Measurements from ENCODE around the gene KLHL18. TPM values are rescaled to one million over a fixed set of nuclear protein-coding genes. Genes with fewer than 3 reads are reported as not detected.

KLHL18 gene
- total and polyA plus RNA-seq, 2 experiments from 2014 or later = 19.4 to 37.0 TPM

- Histone ChIP-seq H2AFZ (no peak overlapping the region), H3K9me2 (ENCODE audit: insufficient read depth) (no peaks in the 10 kb centered on the region), H3K36me3 (ENCODE audit: low read depth) (0 out of 2 replicates have a peak, but pooled peaks cover 3% of the 10 kb centered on the region), H3F3A (ENCODE audit: insufficient read depth) (peaks cover 17% of the 10 kb centered on the region), H3K9me3 (ENCODE audit: low read depth) (no peaks in the 10 kb centered on the region), H3K9ac (no peak overlapping the region), H3K27me3 (replicated peaks; ENCODE audit: insufficient read depth) (no peaks in the 10 kb centered on the region), H3K27ac (no peak overlapping the region), H3K79me2 (ENCODE audit: insufficient read depth) (peaks cover 10% of the 10 kb centered on the region; the same call in 1 of the 2 replicates), H4K20me1 (ENCODE audit: insufficient read depth) (no peaks in the 10 kb centered on the region), H3K4me1 (ENCODE audit: insufficient read depth) (peaks cover 12% of the 10 kb centered on the region), H3K4me3 (no peak overlapping the region), H3K4me2 (ENCODE audit: unreplicated experiment) (no peak overlapping the region)
- in situ Hi-C loops (cut with MboI) = no loop called here
- no peak for TF ChIP-seq EZH2 (IDR thresholded peaks at IDR 0.05; ENCODE audit: insufficient read depth, poor library complexity, severe bottlenecking)
- no peak for TF ChIP-seq EZH2phosphoT487 (IDR thresholded peaks at IDR 0.05; ENCODE audit: insufficient read depth, low read depth)
- DNase-seq = no peak
- 50% methylated on average over 2 of the region's 2 CpGs for WGBS, 2 experiments (ENCODE audit: low coverage in 1 of 2, low lambda C conversion rate in 2 of 2, missing lambda C conversion rate in 2 of 2)
These were observed 37.2 kb downstream of the KLHL18 start for GRCh38 chr3:47319956-47320355.

DNA sequence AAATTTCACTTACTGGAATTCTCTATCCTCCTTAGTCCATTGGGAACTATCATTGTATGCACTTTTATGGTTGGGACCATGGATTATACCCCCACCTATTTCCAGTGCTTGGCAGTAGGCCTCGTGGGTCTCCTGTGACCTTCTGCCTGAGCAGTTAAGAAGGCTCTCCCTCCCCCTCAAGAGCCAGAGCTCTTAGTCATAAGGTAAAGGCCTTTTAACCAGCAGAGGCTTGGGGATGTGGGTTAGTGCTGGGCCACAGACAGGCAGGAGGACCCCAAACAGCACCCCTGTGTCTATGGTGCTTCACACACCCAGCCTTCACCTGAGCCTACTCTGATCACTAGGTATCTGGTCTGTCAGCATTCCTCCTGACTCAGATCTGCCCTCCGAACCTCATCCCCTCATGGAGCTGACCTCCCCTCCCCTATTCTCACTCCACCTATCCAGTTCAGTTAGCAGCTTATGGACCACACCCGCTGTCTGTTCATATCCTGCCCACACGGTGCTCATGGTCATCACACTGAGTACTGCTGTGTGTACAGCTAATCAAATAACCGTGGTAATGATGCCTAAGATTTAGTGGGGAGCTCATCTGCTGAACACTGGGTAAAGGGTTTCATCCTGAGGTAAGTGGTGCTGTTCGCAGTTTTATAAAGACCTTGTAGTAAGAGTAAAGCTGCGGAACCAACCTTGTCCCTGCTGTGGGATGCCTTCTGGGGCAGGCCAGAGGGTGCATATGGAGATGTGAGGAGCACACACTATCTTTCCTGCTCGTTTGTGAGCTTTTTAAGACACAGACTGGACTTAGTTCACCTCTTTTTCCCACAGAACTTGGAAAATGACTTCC, 40.9 kb downstream of the KLHL18 start:
- Histone ChIP-seq H4K20me1 (ENCODE audit: insufficient read depth) (no peaks in the 10 kb centered on the region), H3K36me3 (ENCODE audit: low read depth) (peaks cover 8% of the 10 kb centered on the region; the same call in 1 of the 2 replicates), H3K9ac (peak overlapping the region; percentile 38; the same call in 1 of the 2 replicates), H3K4me2 (ENCODE audit: unreplicated experiment) (no peak overlapping the region), H3F3A (ENCODE audit: insufficient read depth) (peaks cover 5% of the 10 kb centered on the region), H3K9me2 (ENCODE audit: insufficient read depth) (no peaks in the 10 kb centered on the region), H3K27me3 (replicated peaks; ENCODE audit: insufficient read depth) (no peaks in the 10 kb centered on the region), H3K9me3 (ENCODE audit: low read depth) (no peaks in the 10 kb centered on the region), H3K27ac (peak overlapping the region; percentile 32), H3K4me3 (no peak overlapping the region), H2AFZ (no peak overlapping the region), H3K4me1 (ENCODE audit: insufficient read depth) (peaks cover 9% of the 10 kb centered on the region), H3K79me2 (ENCODE audit: insufficient read depth) (no peaks in the 10 kb centered on the region)
- in situ Hi-C loops (cut with MboI) = no loop called here
- WGBS, 2 experiments (ENCODE audit: low coverage in 1 of 2, low lambda C conversion rate in 2 of 2, missing lambda C conversion rate in 2 of 2) = 74 to 75% methylated on average over 8 of the region's 8 CpGs
- no peak for TF ChIP-seq EZH2 (IDR thresholded peaks at IDR 0.05; ENCODE audit: insufficient read depth, poor library complexity, severe bottlenecking)
- TF ChIP-seq EZH2phosphoT487 (IDR thresholded peaks at IDR 0.05; ENCODE audit: insufficient read depth, low read depth) = no peak
- peak; percentile 48 for DNase-seq

DNA sequence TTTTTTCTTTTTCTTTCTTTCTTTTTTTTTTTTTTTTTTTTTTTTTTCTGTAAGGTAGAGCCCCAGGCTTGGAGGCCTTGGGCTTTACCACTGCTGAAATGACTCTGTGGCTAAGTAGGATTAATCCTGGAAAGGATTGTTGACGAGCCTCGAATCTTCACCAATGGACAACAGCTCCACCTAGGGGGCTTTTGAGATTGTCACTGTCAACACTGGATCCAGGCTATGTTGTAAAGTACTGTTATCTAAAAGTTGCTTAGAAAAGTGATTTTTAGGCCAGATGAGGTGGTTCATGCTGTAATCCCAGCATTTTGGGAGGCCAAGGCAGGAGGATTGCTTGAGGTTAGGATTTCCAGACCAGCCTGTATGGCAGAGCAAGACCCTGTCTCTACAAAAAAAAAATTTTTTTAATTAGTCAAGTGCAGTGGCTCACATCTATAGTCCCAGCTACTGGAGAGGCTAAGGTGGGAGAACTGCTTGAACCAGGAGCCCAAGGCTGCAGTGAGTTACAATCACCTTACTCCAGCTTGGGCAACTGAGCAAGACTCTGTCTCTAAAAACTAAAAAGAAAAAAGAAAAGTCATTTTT, 41.6 kb downstream of the KLHL18 start:
- peak overlapping the region; percentile 32; the same call in 1 of the 2 replicates for H3K27ac ChIP-seq
- peak; percentile 91 for DNase-seq
- no peak overlapping the region for H3K9ac ChIP-seq
- H3K4me3 ChIP-seq = no peak overlapping the region
- peaks cover 9% of the 10 kb centered on the region for H3K4me1 ChIP-seq (ENCODE audit: insufficient read depth)
- H3F3A ChIP-seq (ENCODE audit: insufficient read depth) = peaks cover 5% of the 10 kb centered on the region
- no peaks in the 10 kb centered on the region for H3K9me3 ChIP-seq (ENCODE audit: low read depth)
- H3K27me3 ChIP-seq (replicated peaks; ENCODE audit: insufficient read depth) = no peaks in the 10 kb centered on the region
- no peaks in the 10 kb centered on the region for H4K20me1 ChIP-seq (ENCODE audit: insufficient read depth)
- in situ Hi-C loops (cut with MboI) = no loop called here
- no peaks in the 10 kb centered on the region for H3K79me2 ChIP-seq (ENCODE audit: insufficient read depth)
- no peaks in the 10 kb centered on the region for H3K9me2 ChIP-seq (ENCODE audit: insufficient read depth)
- no peak overlapping the region for H2AFZ ChIP-seq
- H3K36me3 ChIP-seq (ENCODE audit: low read depth) = peaks cover 8% of the 10 kb centered on the region; the same call in 1 of the 2 replicates
- WGBS, 2 experiments (ENCODE audit: low coverage in 1 of 2, low lambda C conversion rate in 2 of 2, missing lambda C conversion rate in 2 of 2) = 3 to 20% methylated on average over 2 of the region's 2 CpGs
- TF ChIP-seq EZH2 (IDR thresholded peaks at IDR 0.05; ENCODE audit: insufficient read depth, poor library complexity, severe bottlenecking) (no peak), EZH2phosphoT487 (IDR thresholded peaks at IDR 0.05; ENCODE audit: insufficient read depth, low read depth) (no peak)
- no peak overlapping the region for H3K4me2 ChIP-seq (ENCODE audit: unreplicated experiment)

GRCh38 chr3:47333907-47334306, 51.2 kb downstream of the KLHL18 start:
- no peaks in the 10 kb centered on the region for H3K9me3 ChIP-seq (ENCODE audit: low read depth)
- in situ Hi-C loops (cut with MboI) = no loop called here
- peaks cover 17% of the 10 kb centered on the region; the same call in 1 of the 2 replicates for H3K36me3 ChIP-seq (ENCODE audit: low read depth)

More at GRCh38 chr3:47333907-47334306, 51.2 kb downstream of the KLHL18 start:
- H3K79me2 ChIP-seq (ENCODE audit: insufficient read depth) = no peaks in the 10 kb centered on the region
- no peaks in the 10 kb centered on the region for H3K27me3 ChIP-seq (replicated peaks; ENCODE audit: insufficient read depth)
- H3K4me1 ChIP-seq (ENCODE audit: insufficient read depth) = no peaks in the 10 kb centered on the region
- no peaks in the 10 kb centered on the region for H3K9me2 ChIP-seq (ENCODE audit: insufficient read depth)
- no peak overlapping the region for H3K9ac ChIP-seq
- H3F3A ChIP-seq (ENCODE audit: insufficient read depth) = no peaks in the 10 kb centered on the region
- H3K4me3 ChIP-seq = no peak overlapping the region
- no peak overlapping the region for H2AFZ ChIP-seq
- TF ChIP-seq EZH2 (IDR thresholded peaks at IDR 0.05; ENCODE audit: insufficient read depth, poor library complexity, severe bottlenecking) (no peak), EZH2phosphoT487 (IDR thresholded peaks at IDR 0.05; ENCODE audit: insufficient read depth, low read depth) (no peak)
- 84 to 89% methylated on average over 3 of the region's 3 CpGs for WGBS, 2 experiments (ENCODE audit: low coverage in 1 of 2, low lambda C conversion rate in 2 of 2, missing lambda C conversion rate in 2 of 2)
- H3K4me2 ChIP-seq (ENCODE audit: unreplicated experiment) = no peak overlapping the region
- H3K27ac ChIP-seq = no peak overlapping the region
- no peaks in the 10 kb centered on the region for H4K20me1 ChIP-seq (ENCODE audit: insufficient read depth)
- no peak for DNase-seq
